Suprapubic skin (tissue), 4 donors: Measurements from ENCODE around the gene FOXN3. TPM values are rescaled to one million over a fixed set of nuclear protein-coding genes. Genes with fewer than 3 reads are reported as not detected.

ENCODE experiments used
- DNase-seq, 2 donors: peaks; one replicate each; pipeline ENCODE4 v3.0.0-alpha.2; 2019; ENCODE audit warnings: low spot score in 2 of 2
- H3K27ac ChIP-seq: fragments of 200-600 bp; sonication (generic); one replicate; pipeline ENCODE4 v1.5.1; 2019
- H3K27me3 ChIP-seq: fragments of 200-600 bp; sonication (generic); one replicate; pipeline ENCODE4 v1.5.1; 2019
- H3K36me3 ChIP-seq: fragments of 200-600 bp; sonication (generic); one replicate; pipeline ENCODE4 v1.5.1; 2019
- H3K4me1 ChIP-seq: fragments of 200-600 bp; sonication (generic); one replicate; pipeline ENCODE4 v1.5.1; 2019
- H3K4me3 ChIP-seq: fragments of 200-600 bp; sonication (generic); one replicate; pipeline ENCODE4 v1.5.1; 2019; ENCODE audit warnings: mild to moderate bottlenecking
- H3K9me3 ChIP-seq: fragments of 200-600 bp; sonication (generic); one replicate; pipeline ENCODE4 v1.5.1; 2019
- EP300 ChIP-seq: sonication (generic); formaldehyde crosslinking; IDR thresholded peaks from one replicate; pipeline ENCODE4 v1.6.1; 2017; ENCODE audit warnings: antibody characterized with exemption
- POLR2A ChIP-seq, 2 donors: fragments of 450-650 bp; IDR thresholded peaks; one replicate each; pipeline ENCODE4 v1.6.1; 2017; ENCODE audit warnings: antibody characterized with exemption in 2 of 2, mild to moderate bottlenecking in 2 of 2, moderate library complexity in 2 of 2
- POLR2AphosphoS5 ChIP-seq, 3 donors: sonication (generic); formaldehyde crosslinking; IDR thresholded peaks; one replicate each; pipeline ENCODE4 v1.6.1; 2017; ENCODE audit warnings: antibody characterized with exemption in 3 of 3
- WGBS: methylation state at CpG from one replicate; pipeline ENCODE4 v1.1.5; 2018; 5-methylcytosine and 5-hydroxymethylcytosine counted together
- total RNA-seq, 4 donors: library from RNA; depleted of rRNA; stranded (reverse); fragments of >200 nt; gene quantifications; one replicate each; pipeline ENCODE4 v1.1.0, GENCODE V29; 2016
- TF ChIP-seq, protein P1 (sequence below), 2 donors: fragments of 200-600 bp in 1 of 2; fragments of 450-650 bp in 1 of 2; sonication (generic) in 1 of 2; IDR thresholded peaks; one replicate each; pipeline ENCODE4 v1.5.1; 2016 to 2019; ENCODE audit warnings: antibody characterized with exemption in 2 of 2, mild to moderate bottlenecking in 1 of 2, moderate library complexity in 1 of 2

Gene FOXN3
- total RNA-seq, 4 donors from 2014 or later = 117 to 272 (median 172) TPM

DNA sequence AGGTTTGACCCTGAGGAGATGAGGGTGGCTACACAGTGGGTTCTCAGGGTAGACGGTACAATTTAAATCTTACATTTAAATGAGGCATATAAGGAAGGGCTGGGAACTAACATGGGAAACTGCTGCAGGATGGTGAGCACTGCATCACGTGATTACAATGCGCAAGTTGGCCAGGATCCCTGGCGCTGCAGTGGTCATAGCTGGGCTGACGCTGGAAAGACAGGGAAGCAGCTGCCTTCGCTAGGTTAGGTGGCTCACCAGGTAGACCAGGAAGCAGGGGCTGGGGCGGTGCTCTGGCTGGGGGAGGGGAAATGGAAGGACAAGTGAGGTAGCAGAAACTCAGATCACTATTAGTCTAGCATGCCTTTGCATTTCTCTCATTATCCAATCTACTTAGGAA lies 149.9 kb downstream of the FOXN3 start:
- Histone ChIP-seq H3K9me3 (no peaks in the 10 kb centered on the region), H3K27me3 (no peaks in the 10 kb centered on the region), H3K36me3 (no peaks in the 10 kb centered on the region), H3K4me3 (no peak overlapping the region), H3K4me1 (peaks cover 22% of the 10 kb centered on the region), H3K27ac (no peak overlapping the region)
- 94% methylated on average over 7 of the region's 7 CpGs for WGBS
- TF ChIP-seq POLR2A (IDR thresholded peaks at IDR 0.05) (no peak), POLR2AphosphoS5 (IDR thresholded peaks at IDR 0.05) (no peak), EP300 (no peak)
- TF ChIP-seq, protein P1, sequence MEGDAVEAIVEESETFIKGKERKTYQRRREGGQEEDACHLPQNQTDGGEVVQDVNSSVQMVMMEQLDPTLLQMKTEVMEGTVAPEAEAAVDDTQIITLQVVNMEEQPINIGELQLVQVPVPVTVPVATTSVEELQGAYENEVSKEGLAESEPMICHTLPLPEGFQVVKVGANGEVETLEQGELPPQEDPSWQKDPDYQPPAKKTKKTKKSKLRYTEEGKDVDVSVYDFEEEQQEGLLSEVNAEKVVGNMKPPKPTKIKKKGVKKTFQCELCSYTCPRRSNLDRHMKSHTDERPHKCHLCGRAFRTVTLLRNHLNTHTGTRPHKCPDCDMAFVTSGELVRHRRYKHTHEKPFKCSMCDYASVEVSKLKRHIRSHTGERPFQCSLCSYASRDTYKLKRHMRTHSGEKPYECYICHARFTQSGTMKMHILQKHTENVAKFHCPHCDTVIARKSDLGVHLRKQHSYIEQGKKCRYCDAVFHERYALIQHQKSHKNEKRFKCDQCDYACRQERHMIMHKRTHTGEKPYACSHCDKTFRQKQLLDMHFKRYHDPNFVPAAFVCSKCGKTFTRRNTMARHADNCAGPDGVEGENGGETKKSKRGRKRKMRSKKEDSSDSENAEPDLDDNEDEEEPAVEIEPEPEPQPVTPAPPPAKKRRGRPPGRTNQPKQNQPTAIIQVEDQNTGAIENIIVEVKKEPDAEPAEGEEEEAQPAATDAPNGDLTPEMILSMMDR (IDR thresholded peaks at IDR 0.05) = no peak
- DNase-seq = no peak

DNA sequence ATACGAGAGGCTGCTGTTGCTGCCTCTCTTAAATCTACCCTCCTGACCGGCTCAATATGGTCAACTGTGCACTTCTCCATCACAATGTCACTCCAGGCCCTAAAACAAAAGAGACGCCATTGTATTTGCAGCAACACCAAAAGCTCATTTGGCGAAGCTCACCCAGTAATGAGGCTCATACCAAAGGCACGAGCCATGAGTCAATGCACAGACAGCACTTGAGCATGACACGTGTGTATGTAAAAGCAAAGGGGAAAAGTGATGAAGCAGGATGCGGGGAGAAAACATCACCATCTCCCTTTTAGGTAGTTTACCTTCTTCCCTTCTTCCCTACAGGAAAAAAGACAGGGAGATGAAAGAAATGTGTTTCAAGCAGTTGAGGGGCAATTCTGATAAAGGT lies 150.3 kb downstream of the FOXN3 start:
- H3K36me3 ChIP-seq = no peaks in the 10 kb centered on the region
- TF ChIP-seq EP300 = no peak
- TF ChIP-seq POLR2AphosphoS5 (IDR thresholded peaks at IDR 0.05) = no peak
- no peak for TF ChIP-seq POLR2A (IDR thresholded peaks at IDR 0.05)
- TF ChIP-seq, protein P1 (IDR thresholded peaks at IDR 0.05) = no peak
- WGBS = 96% methylated on average over 7 of the region's 7 CpGs
- H3K4me3 ChIP-seq = no peak overlapping the region
- H3K9me3 ChIP-seq = no peaks in the 10 kb centered on the region
- H3K4me1 ChIP-seq = peaks cover 22% of the 10 kb centered on the region
- DNase-seq = no peak
- no peaks in the 10 kb centered on the region for H3K27me3 ChIP-seq
- H3K27ac ChIP-seq = no peak overlapping the region

DNA sequence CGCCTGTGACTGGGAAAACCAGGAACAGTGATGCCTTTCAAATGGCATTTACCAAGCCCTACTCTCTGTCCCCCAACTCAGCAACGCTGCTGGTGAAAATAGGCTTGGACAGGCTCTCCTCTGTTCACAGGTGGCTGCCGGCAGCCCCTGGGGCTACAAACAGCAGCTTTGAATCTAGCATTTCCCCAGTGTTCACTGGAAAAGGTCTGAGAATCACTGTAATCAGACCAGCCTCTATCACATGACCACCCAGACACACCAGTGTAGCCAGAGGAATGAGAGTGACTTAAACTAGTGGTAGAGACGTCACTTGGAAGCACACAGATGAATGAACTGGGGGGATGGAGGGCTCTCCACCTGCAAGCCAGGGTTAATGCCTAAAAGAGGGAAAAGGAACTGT lies 151.8 kb downstream of the FOXN3 start:
- TF ChIP-seq, protein P1 (IDR thresholded peaks at IDR 0.05) = no peak
- TF ChIP-seq EP300 (no peak), POLR2A (IDR thresholded peaks at IDR 0.05) (no peak), POLR2AphosphoS5 (IDR thresholded peaks at IDR 0.05) (no peak)
- H3K9me3 ChIP-seq = no peaks in the 10 kb centered on the region
- peaks cover 14% of the 10 kb centered on the region for H3K4me1 ChIP-seq
- no peak for DNase-seq
- H3K27ac ChIP-seq = no peak overlapping the region
- H3K36me3 ChIP-seq = no peaks in the 10 kb centered on the region
- H3K27me3 ChIP-seq = no peaks in the 10 kb centered on the region
- H3K4me3 ChIP-seq = no peak overlapping the region
- 87% methylated on average over 4 of the region's 4 CpGs for WGBS

DNA sequence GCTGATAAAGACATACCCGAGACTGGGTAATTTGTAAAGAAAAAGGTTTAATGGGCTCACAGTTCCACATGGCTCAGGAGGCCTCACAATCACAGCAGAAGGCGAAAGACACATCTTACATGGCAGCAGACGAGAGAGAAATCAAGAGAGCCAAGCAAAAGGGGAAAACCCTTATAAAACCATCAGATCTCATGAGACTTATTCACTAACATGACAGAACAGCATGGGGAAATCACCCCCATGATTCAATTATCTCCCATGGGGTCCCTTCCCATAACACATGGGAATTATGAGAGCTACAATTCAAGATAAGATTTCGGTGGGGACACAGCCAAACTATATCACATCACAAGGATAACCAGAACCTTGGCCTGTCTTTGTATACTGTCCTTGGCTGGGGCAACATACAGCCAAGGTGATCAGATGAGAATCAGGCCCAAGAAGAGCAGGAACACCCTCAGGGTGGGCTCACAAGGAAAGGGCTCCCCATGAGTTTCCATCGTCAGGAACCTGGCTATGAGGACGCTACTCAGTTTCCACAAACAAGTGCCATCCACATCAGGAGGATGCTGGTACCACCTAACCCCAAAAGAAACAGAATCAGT lies 152.7 kb downstream of the FOXN3 start:
- Histone ChIP-seq H3K36me3 (no peaks in the 10 kb centered on the region), H3K9me3 (no peaks in the 10 kb centered on the region), H3K27me3 (no peaks in the 10 kb centered on the region), H3K4me1 (peaks cover 10% of the 10 kb centered on the region), H3K27ac (no peak overlapping the region), H3K4me3 (no peak overlapping the region)
- TF ChIP-seq POLR2A (IDR thresholded peaks at IDR 0.05) = no peak
- no peak for TF ChIP-seq EP300
- TF ChIP-seq POLR2AphosphoS5 (IDR thresholded peaks at IDR 0.05) = no peak
- TF ChIP-seq, protein P1 (IDR thresholded peaks at IDR 0.05) = no peak
- no peak for DNase-seq
- WGBS = 94% methylated on average over 6 of the region's 6 CpGs

DNA sequence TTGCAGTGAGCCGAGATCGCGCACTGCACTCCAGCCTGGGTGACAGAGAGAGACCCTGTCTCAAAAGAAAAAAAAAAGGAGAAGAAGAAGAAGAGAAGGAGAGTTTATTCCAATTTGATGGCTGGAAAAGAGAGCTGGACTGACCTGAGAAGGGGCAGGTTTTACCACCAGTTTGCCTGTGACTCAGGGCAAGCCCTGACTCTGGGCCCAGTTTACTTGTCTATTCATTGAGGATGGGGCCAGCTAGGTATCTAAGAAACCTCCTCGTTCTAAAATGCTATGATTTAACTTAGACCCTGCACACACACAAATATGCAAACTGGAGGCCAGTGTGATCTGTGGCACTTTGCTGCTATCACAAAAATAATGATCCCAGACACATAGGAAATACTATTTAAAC lies 155.0 kb downstream of the FOXN3 start:
- no peak for DNase-seq
- TF ChIP-seq EP300 (no peak), POLR2AphosphoS5 (IDR thresholded peaks at IDR 0.05) (no peak), POLR2A (IDR thresholded peaks at IDR 0.05) (no peak)
- TF ChIP-seq, protein P1 (IDR thresholded peaks at IDR 0.05) = no peak
- H3K27ac ChIP-seq = no peak overlapping the region
- H3K4me1 ChIP-seq = no peaks in the 10 kb centered on the region
- H3K4me3 ChIP-seq = no peak overlapping the region
- no peaks in the 10 kb centered on the region for H3K27me3 ChIP-seq
- no peaks in the 10 kb centered on the region for H3K9me3 ChIP-seq
- WGBS = 88% methylated on average over 4 of the region's 4 CpGs
- H3K36me3 ChIP-seq = peaks cover 7% of the 10 kb centered on the region
